ENCODE data around the gene EXT2. TPM values are rescaled to one million over a fixed set of nuclear protein-coding genes. Genes with fewer than 3 reads are reported as not detected.

The EXT2 gene
- total and polyA plus RNA-seq, 2 experiments from 2014 or later, result 71.5 to 107 TPM

GRCh38 chr11:44179173-44179572, 83.7 kb downstream of the EXT2 start:
- 40% methylated on average over 4 of the region's 4 CpGs for WGBS (ENCODE audit: low lambda C conversion rate, missing lambda C conversion rate)
- Histone ChIP-seq H4K20me1 (ENCODE audit: insufficient read depth, poor library complexity, severe bottlenecking) (no peaks in the 10 kb centered on the region), H3K9me3 (ENCODE audit: low read depth) (no peaks in the 10 kb centered on the region), H3K4me2 (no peak overlapping the region), H3K4me3 (no peak overlapping the region), H3K27me3 (no peaks in the 10 kb centered on the region), H2AFZ (no peak overlapping the region), H3K79me2 (no peaks in the 10 kb centered on the region), H3K4me1 (ENCODE audit: insufficient read depth) (no peaks in the 10 kb centered on the region), H3K9me2 (replicated peaks; ENCODE audit: insufficient read depth) (no peaks in the 10 kb centered on the region), H3K27ac (no peak overlapping the region), H3K36me3 (replicated peaks; ENCODE audit: insufficient read depth, low read depth) (no peaks in the 10 kb centered on the region)
- TF ChIP-seq EZH2phosphoT487 (IDR thresholded peaks at IDR 0.05; ENCODE audit: low read depth, severe bottlenecking, unreplicated experiment), result no peak
- TF ChIP-seq CTCF (IDR thresholded peaks at IDR 0.05; ENCODE audit: poor library complexity), result no peak
- TF ChIP-seq EZH2 (IDR thresholded peaks at IDR 0.05; ENCODE audit: borderline replicate concordance), result no peak
- DNase-seq (ENCODE audit: low spot score), result no peak

DNA sequence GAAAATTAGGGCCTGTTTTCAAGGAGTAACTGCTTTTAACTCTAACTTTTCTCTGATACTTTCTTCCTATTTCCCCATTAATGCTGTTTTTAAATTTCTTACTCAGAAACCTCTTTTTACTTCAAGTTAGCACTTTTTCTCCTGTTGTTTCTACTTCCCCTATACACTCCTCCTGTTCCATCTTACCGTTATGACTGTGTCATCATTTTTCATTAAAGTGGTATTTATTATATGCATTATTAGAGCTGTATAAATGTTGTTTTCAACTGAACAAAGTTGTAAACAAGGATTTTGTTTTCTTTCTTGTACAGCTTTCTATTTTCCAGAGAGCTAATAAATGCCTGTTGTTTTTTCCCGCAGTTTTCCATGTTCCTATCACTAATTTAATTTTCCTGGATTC, 84.6 kb downstream of the EXT2 start:
- Histone ChIP-seq H3K36me3 (replicated peaks; ENCODE audit: insufficient read depth, low read depth) (no peaks in the 10 kb centered on the region), H2AFZ (no peak overlapping the region), H3K4me2 (no peak overlapping the region), H3K27me3 (no peaks in the 10 kb centered on the region), H4K20me1 (ENCODE audit: insufficient read depth, poor library complexity, severe bottlenecking) (no peaks in the 10 kb centered on the region), H3K4me1 (ENCODE audit: insufficient read depth) (no peaks in the 10 kb centered on the region), H3K27ac (no peak overlapping the region), H3K4me3 (no peak overlapping the region), H3K9me2 (replicated peaks; ENCODE audit: insufficient read depth) (no peaks in the 10 kb centered on the region), H3K9me3 (ENCODE audit: low read depth) (no peaks in the 10 kb centered on the region), H3K79me2 (no peaks in the 10 kb centered on the region)
- TF ChIP-seq CTCF (IDR thresholded peaks at IDR 0.05; ENCODE audit: poor library complexity), result no peak
- TF ChIP-seq EZH2 (IDR thresholded peaks at IDR 0.05; ENCODE audit: borderline replicate concordance), result no peak
- no peak for TF ChIP-seq EZH2phosphoT487 (IDR thresholded peaks at IDR 0.05; ENCODE audit: low read depth, severe bottlenecking, unreplicated experiment)
- WGBS (ENCODE audit: low lambda C conversion rate, missing lambda C conversion rate), result 93% methylated on average over 2 of the region's 2 CpGs
- DNase-seq (ENCODE audit: low spot score), result no peak

- no peaks in the 10 kb centered on the region for H3K79me2 ChIP-seq
- H3K27me3 ChIP-seq, result no peaks in the 10 kb centered on the region
- no peak overlapping the region for H3K27ac ChIP-seq
- no peak overlapping the region for H3K4me2 ChIP-seq
- H3K9me3 ChIP-seq (ENCODE audit: low read depth), result peaks cover 14% of the 10 kb centered on the region
- DNase-seq (ENCODE audit: low spot score), result no peak
- H3K9me2 ChIP-seq (replicated peaks; ENCODE audit: insufficient read depth), result no peaks in the 10 kb centered on the region
- no peaks in the 10 kb centered on the region for H4K20me1 ChIP-seq (ENCODE audit: insufficient read depth, poor library complexity, severe bottlenecking)
- H2AFZ ChIP-seq, result no peak overlapping the region
- H3K36me3 ChIP-seq (replicated peaks; ENCODE audit: insufficient read depth, low read depth), result no peaks in the 10 kb centered on the region
- TF ChIP-seq CTCF (IDR thresholded peaks at IDR 0.05; ENCODE audit: poor library complexity), result no peak
- TF ChIP-seq EZH2phosphoT487 (IDR thresholded peaks at IDR 0.05; ENCODE audit: low read depth, severe bottlenecking, unreplicated experiment), result no peak
- TF ChIP-seq EZH2 (IDR thresholded peaks at IDR 0.05; ENCODE audit: borderline replicate concordance), result no peak
- no peak overlapping the region for H3K4me3 ChIP-seq
- H3K4me1 ChIP-seq (ENCODE audit: insufficient read depth), result no peaks in the 10 kb centered on the region
Observed at GRCh38 chr11:44185522-44185921, 90.0 kb downstream of the EXT2 start.

Data from hepatocyte (in vitro differentiated cells).